K562 (cell line): ENCODE measurements around the gene GFRA4. TPM values are rescaled to one million over a fixed set of nuclear protein-coding genes. Genes with fewer than 3 reads are reported as not detected.

Source experiments
- ATAC-seq: fragments of 200-7000 bp; cut with Tn5 transposase; 3 replicates; pipeline ENCODE4 v1.9.1; 2020; ENCODE audit warnings: moderate library complexity
- BruUV-seq: library from RNA; stranded (reverse); fragments of 400-500 nt; replicated peaks from 2 replicates; lab custom pipeline; 2021; lab: Mats Ljungman, UMichigan
- CTCF ChIA-PET: fragments of 300-600 bp; formaldehyde crosslinking; extraction: SDS; loops from one replicate; lab custom pipeline; 2021; ENCODE audit warnings: low intra/inter-chr PET ratio; lab: Yijun Ruan, JAX
- POLR2A ChIA-PET: fragments of 300-600, 350-650 bp; sonication (Branson Sonifier 250); formaldehyde crosslinking; extraction: SDS; loops from one replicate; lab custom pipeline; 2021; ENCODE audit warnings: antibody characterized with exemption, inconsistent platforms; lab: Yijun Ruan, JAX
- DNase-seq, 4 experiments: peaks; one replicate each; pipeline versions ENCODE4 v3.0.0 to v3.0.0-alpha.2; 2011 to 2018; ENCODE audit warnings: low spot score in 3 of 4, mixed read lengths in 3 of 4; ENCODE audit errors: extremely low read depth in 1 of 4
- FAIRE-seq: peaks from 2 replicates; lab custom pipeline; 2011; peaks lifted over from hg19 to GRCh38; lab: Jason Lieb, UNC
- H2AFZ ChIP-seq: 2 replicates; pipeline ENCODE4 v1.6.0; 2011; ENCODE audit warnings: low read depth, low read length, control low read depth, inconsistent platforms
- H3K27ac ChIP-seq: fragments of 200-600 bp; 3 replicates; pipeline ENCODE4 v1.8.0; 2011; ENCODE audit warnings: low read depth, mild to moderate bottlenecking, control low read depth, inconsistent platforms, low read length, moderate library complexity, mixed read lengths; ENCODE audit errors: extremely low read depth
- H3K27me3 ChIP-seq, 2 experiments: fragments of 300-600 bp in 1 of 2; 2 replicates in 1 of 2; 3 replicates in 1 of 2; pipeline versions ENCODE4 v1.6.0 to v1.8.0; 2011; ENCODE audit warnings: inconsistent platforms in 2 of 2, low read length in 2 of 2, mild to moderate bottlenecking in 1 of 2, mixed read lengths in 1 of 2, moderate library complexity in 1 of 2; ENCODE audit not compliant: control insufficient read depth in 2 of 2, insufficient read depth in 2 of 2
- H3K36me3 ChIP-seq: fragments of 300-600 bp; 3 replicates; pipeline ENCODE4 v1.8.0; 2011; ENCODE audit warnings: mild to moderate bottlenecking, low read length, inconsistent platforms; ENCODE audit not compliant: control insufficient read depth, insufficient read depth
- H3K4me1 ChIP-seq, 2 experiments: fragments of 200-600 bp in 1 of 2; replicated peaks in 1 of 2; 2 replicates in 1 of 2; 3 replicates in 1 of 2; pipeline versions ENCODE4 v1.5.1 to v1.8.0; 2011; ENCODE audit warnings: inconsistent platforms in 2 of 2, low read length in 2 of 2, mild to moderate bottlenecking in 1 of 2, mixed read lengths in 1 of 2, moderate library complexity in 1 of 2; ENCODE audit not compliant: control insufficient read depth in 2 of 2, insufficient read depth in 2 of 2
- H3K4me2 ChIP-seq: 2 replicates; pipeline ENCODE4 v1.6.1; 2011; ENCODE audit warnings: low read length, control low read depth, inconsistent platforms, mixed read lengths; ENCODE audit not compliant: insufficient read depth
- H3K4me3 ChIP-seq: fragments of 200-600 bp; sonication (generic), shearing (Covaris generic); 2 replicates; pipeline ENCODE4 v1.5.1; 2016; ENCODE audit warnings: control low read depth, inconsistent platforms
- H3K79me2 ChIP-seq: fragments of 200-600 bp; 3 replicates; pipeline ENCODE4 v1.8.0; 2011; ENCODE audit warnings: low read length, inconsistent platforms; ENCODE audit not compliant: control insufficient read depth, insufficient read depth
- H3K9ac ChIP-seq, 2 experiments: 2 replicates each; pipeline versions ENCODE4 v1.6.0 to v1.6.1; 2011; ENCODE audit warnings: low read depth in 2 of 2, low read length in 2 of 2, control low read depth in 1 of 2, inconsistent platforms in 1 of 2, mild to moderate bottlenecking in 1 of 2, mixed read lengths in 1 of 2; ENCODE audit not compliant: insufficient read depth in 1 of 2
- H3K9me1 ChIP-seq: one replicate; pipeline ENCODE4 v1.6.0; 2011; ENCODE audit warnings: inconsistent platforms, mild to moderate bottlenecking, low read length, moderate library complexity; ENCODE audit not compliant: control insufficient read depth, insufficient read depth
- H3K9me3 ChIP-seq: replicated peaks from 2 replicates; pipeline ENCODE4 v1.5.1; 2011; ENCODE audit warnings: low read depth, low read length, inconsistent platforms; ENCODE audit not compliant: control insufficient read depth, insufficient read depth
- H4K20me1 ChIP-seq: replicated peaks from 2 replicates; pipeline ENCODE4 v1.6.1; 2011; ENCODE audit warnings: low read length, inconsistent platforms, mixed read lengths; ENCODE audit not compliant: control insufficient read depth, insufficient read depth
- CREBBP ChIP-seq: IDR thresholded peaks from one replicate; pipeline ENCODE4 v1.6.1; 2012; ENCODE audit warnings: low read depth, mild to moderate bottlenecking, control low read depth, inconsistent platforms, low read length
- ETV5 ChIP-seq: sonication (generic); formaldehyde crosslinking; IDR thresholded peaks from 2 replicates; pipeline ENCODE4 v1.4.0; 2020; ENCODE audit warnings: low read depth, mild to moderate bottlenecking, missing genetic modification reagents
- HDGF ChIP-seq: fragments of 450-650 bp; IDR thresholded peaks from 2 replicates; pipeline ENCODE4 v1.6.1; 2016
- MCM2 ChIP-seq: fragments of 450-650 bp; IDR thresholded peaks from 2 replicates; pipeline ENCODE4 v1.6.1; 2017; ENCODE audit warnings: low read depth, mild to moderate bottlenecking
- NR2F6 ChIP-seq: fragments of 450-650 bp; formaldehyde crosslinking; IDR thresholded peaks from 2 replicates; pipeline ENCODE4 v1.4.0; 2020; ENCODE audit warnings: mild to moderate bottlenecking
- RBM22 ChIP-seq: fragments of 200-400 bp; formaldehyde crosslinking; IDR thresholded peaks from 2 replicates; pipeline ENCODE4 v1.6.1; 2018; ENCODE audit warnings: low read length, low read depth; ENCODE audit not compliant: poor library complexity, severe bottlenecking
- ZFPM2 ChIP-seq: fragments of 250-450 bp; sonication (Bioruptor Pico); IDR thresholded peaks from 2 replicates; pipeline ENCODE4 v1.5.1; 2022; ENCODE audit warnings: mild to moderate bottlenecking
- WGBS: fragments of 100-300 bp; shearing (Covaris generic); methylation state at CpG from one replicate; pipeline ENCODE4 v1.1.6; 2016; ENCODE audit warnings: low coverage, mixed read lengths; ENCODE audit not compliant: insufficient coverage; ENCODE audit errors: missing lambda C conversion rate; 5-methylcytosine and 5-hydroxymethylcytosine counted together
- in situ Hi-C: fragments of 300-500 bp; cut with MboI; formaldehyde crosslinking; loops from 4 replicates; pipeline ENCODE4 v1.15.0; 2018; ENCODE audit warnings: inconsistent platforms, mixed read lengths
- intact Hi-C: fragments of 100-400 bp; cut with micrococcal nuclease; formaldehyde crosslinking; loops from 2 replicates; pipeline ENCODE4 v1.14.2; 2022
- polyA plus RNA-seq, 8 experiments: library from polyadenylated mRNA; depleted of rRNA in 4 of 8; stranded (reverse) in 5 of 8; unstranded in 3 of 8; fragments of >200 nt; fragmentation: Nextera tagmentation in 2 of 8; fragmentation: Illumina TruSeq in 1 of 8; extraction: Ambion mirVana in 2 of 8; extraction: Trizol in 1 of 8; gene quantifications; 2 replicates each; pipeline versions ENCODE4 v1.2.1 to v1.2.3, GENCODE V29; 2011 to 2014; ENCODE audit warnings: inconsistent platforms in 1 of 8, missing spikeins in 1 of 8
- total RNA-seq, 7 experiments: library from RNA; depleted of rRNA in 6 of 7; stranded (reverse); fragments of >200 nt in 6 of 7; fragmentation: Illumina TruSeq in 2 of 7; extraction: Trizol in 2 of 7; gene quantifications; 2 replicates each; pipeline versions ENCODE4 v1.2.1 to v1.2.3, GENCODE V29; 2011 to 2021; ENCODE audit warnings: low replicate concordance in 1 of 7
- TF ChIP-seq, protein P1 (sequence below): fragments of 250-450 bp; sonication (Bioruptor Pico); IDR thresholded peaks from 2 replicates; pipeline ENCODE4 v1.4.0; 2020; ENCODE audit warnings: mild to moderate bottlenecking, moderate library complexity

GFRA4 gene
- total and polyA plus RNA-seq, 9 of the 15 experiments (the other 6 are each of a cell fraction or from before 2014, with no cell fraction given): not detected

GRCh38 chr20:3689978-3690377 is 26.8 kb upstream of the GFRA4 start:
- Histone ChIP-seq H3K27ac (no peak overlapping the region), H3K27me3 (peaks cover 0 to 5% of the 10 kb centered on the region in 2 experiments; a peak in 3 of 5 replicates), H3K4me2 (no peak overlapping the region), H3K36me3 (no peaks in the 10 kb centered on the region), H2AFZ (no peak overlapping the region), H3K9ac (no peak overlapping the region), H3K9me1 (no peaks in the 10 kb centered on the region), H4K20me1 (no peaks in the 10 kb centered on the region), H3K4me1 (peaks cover 0 to 26% of the 10 kb centered on the region in 2 experiments; a peak in 3 of 5 replicates), H3K4me3 (no peak overlapping the region), H3K9me3 (no peaks in the 10 kb centered on the region), H3K79me2 (no peaks in the 10 kb centered on the region)
- ATAC-seq (no peak), DNase-seq (no peak), FAIRE-seq (no peak)
- 15% methylated on average over 9 of the region's 11 CpGs for whole genome bisulfite sequencing
- no peak for TF ChIP-seq HDGF
- TF ChIP-seq NR2F6: no peak
- TF ChIP-seq ZFPM2 (CRISPR knock-in tag): no peak
- TF ChIP-seq RBM22: no peak
- no peak for TF ChIP-seq MCM2
- TF ChIP-seq, protein P1, sequence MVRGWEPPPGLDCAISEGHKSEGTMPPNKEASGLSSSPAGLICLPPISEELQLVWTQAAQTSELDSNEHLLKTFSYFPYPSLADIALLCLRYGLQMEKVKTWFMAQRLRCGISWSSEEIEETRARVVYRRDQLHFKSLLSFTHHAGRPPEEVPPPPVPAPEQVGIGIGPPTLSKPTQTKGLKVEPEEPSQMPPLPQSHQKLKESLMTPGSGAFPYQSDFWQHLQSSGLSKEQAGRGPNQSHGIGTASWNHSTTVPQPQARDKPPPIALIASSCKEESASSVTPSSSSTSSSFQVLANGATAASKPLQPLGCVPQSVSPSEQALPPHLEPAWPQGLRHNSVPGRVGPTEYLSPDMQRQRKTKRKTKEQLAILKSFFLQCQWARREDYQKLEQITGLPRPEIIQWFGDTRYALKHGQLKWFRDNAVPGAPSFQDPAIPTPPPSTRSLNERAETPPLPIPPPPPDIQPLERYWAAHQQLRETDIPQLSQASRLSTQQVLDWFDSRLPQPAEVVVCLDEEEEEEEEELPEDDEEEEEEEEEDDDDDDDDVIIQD (CRISPR knock-in tag): no peak
- TF ChIP-seq ETV5 (CRISPR knock-in tag): no peak
- no peak for TF ChIP-seq CREBBP
- CTCF ChIA-PET: no interaction called here
- intact Hi-C loops: no loop called here
- no TSS peak for BruUV-seq
- POLR2A ChIA-PET: no interaction called here
- in situ Hi-C loops: no loop called here
